H1 (cell line): ENCODE data around the gene SLC66A1. TPM values are rescaled to one million over a fixed set of nuclear protein-coding genes. Genes with fewer than 3 reads are reported as not detected.

Experiments
- BCL11A ChIP-seq, 2 experiments: IDR thresholded peaks; one replicate each; pipeline ENCODE4 v1.6.1; 2011; ENCODE audit warnings: low read depth in 2 of 2, low read length in 2 of 2, mild to moderate bottlenecking in 2 of 2
- GTF2F1 ChIP-seq: IDR thresholded peaks from 2 replicates; pipeline ENCODE4 v1.6.1; 2012; ENCODE audit warnings: low read depth, low read length, improper control_type of control experiment, borderline replicate concordance
- RNF2 ChIP-seq: fragments of 200-900, 300-1000 bp; sonication (generic); IDR thresholded peaks from 2 replicates; pipeline ENCODE4 v1.7.1; 2016; ENCODE audit warnings: borderline replicate concordance, low read depth, mild to moderate bottlenecking, antibody characterized with exemption, low read length; ENCODE audit not compliant: poor library complexity, severe bottlenecking; ENCODE audit errors: missing control alignments
- ZNF274 ChIP-seq: IDR thresholded peaks from 2 replicates; pipeline ENCODE4 v1.7.0; 2012; ENCODE audit warnings: low read length, borderline replicate concordance; ENCODE audit errors: extremely low read depth
- polyA plus RNA-seq, 7 experiments: library from polyadenylated mRNA; depleted of rRNA in 3 of 7; stranded (reverse) in 5 of 7; unstranded in 2 of 7; fragments of >200 nt in 5 of 7; fragments of 200-250 nt in 2 of 7; gene quantifications; 1 replicate in 5 of 7; 2 replicates in 1 of 7; 4 replicates in 1 of 7; pipeline versions ENCODE4 v1.2.1 to v1.2.3, GENCODE V29; 2011 to 2013; ENCODE audit warnings: missing spikeins in 2 of 7, mixed read lengths in 2 of 7
- total RNA-seq: library from RNA; stranded (reverse); fragmentation: NEBNext Ultra II Directional; extraction: Animal tissue kit (Norgen Biotek cat#: 25700); gene quantifications from 2 replicates; pipeline ENCODE4 v1.2.1, GENCODE V29; 2021
- TF ChIP-seq, protein P1 (sequence below): IDR thresholded peaks from 2 replicates; pipeline ENCODE4 v1.6.1; 2012; ENCODE audit warnings: inconsistent platforms
- TF ChIP-seq, protein P2 (sequence below): fragments of 300-600 bp; sonication (generic); IDR thresholded peaks from 2 replicates; pipeline ENCODE4 v1.7.1; 2012; ENCODE audit warnings: low read length, moderate library complexity, mild to moderate bottlenecking, inconsistent platforms; ENCODE audit not compliant: insufficient replicate concordance

Gene SLC66A1
- total and polyA plus RNA-seq, 2 of the 8 experiments (the other 6 are each of a cell fraction or from before 2014, with no cell fraction given) = 16.8 to 27.9 TPM

DNA sequence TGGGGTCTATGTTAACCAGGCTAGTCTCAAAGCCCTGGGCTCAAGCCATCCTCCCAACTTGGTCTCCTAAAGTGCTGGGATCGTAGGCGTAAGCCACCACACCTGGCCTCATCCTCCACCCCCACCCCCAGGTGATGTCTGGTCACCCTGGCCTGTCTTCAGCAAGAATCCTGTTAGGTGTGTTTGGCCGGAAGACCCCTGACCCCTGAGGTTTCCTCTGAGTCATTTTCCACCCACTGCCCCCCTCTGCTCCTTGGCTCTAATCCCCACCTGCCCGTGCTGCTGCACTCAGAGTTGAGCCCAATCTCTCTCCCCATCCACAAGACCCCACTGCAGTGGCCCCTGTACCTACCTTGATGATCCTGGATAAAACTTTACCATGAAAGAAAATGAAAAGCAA is 25.2 kb downstream of the SLC66A1 start (continued):
- no peak for TF ChIP-seq RNF2
- no peak for TF ChIP-seq BCL11A (IDR thresholded peaks at IDR 0.05; ENCODE audit: low read depth in 2 of 2, low read length in 2 of 2)
- TF ChIP-seq, protein P1, sequence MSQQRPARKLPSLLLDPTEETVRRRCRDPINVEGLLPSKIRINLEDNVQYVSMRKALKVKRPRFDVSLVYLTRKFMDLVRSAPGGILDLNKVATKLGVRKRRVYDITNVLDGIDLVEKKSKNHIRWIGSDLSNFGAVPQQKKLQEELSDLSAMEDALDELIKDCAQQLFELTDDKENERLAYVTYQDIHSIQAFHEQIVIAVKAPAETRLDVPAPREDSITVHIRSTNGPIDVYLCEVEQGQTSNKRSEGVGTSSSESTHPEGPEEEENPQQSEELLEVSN = no peak
- TF ChIP-seq, protein P2, sequence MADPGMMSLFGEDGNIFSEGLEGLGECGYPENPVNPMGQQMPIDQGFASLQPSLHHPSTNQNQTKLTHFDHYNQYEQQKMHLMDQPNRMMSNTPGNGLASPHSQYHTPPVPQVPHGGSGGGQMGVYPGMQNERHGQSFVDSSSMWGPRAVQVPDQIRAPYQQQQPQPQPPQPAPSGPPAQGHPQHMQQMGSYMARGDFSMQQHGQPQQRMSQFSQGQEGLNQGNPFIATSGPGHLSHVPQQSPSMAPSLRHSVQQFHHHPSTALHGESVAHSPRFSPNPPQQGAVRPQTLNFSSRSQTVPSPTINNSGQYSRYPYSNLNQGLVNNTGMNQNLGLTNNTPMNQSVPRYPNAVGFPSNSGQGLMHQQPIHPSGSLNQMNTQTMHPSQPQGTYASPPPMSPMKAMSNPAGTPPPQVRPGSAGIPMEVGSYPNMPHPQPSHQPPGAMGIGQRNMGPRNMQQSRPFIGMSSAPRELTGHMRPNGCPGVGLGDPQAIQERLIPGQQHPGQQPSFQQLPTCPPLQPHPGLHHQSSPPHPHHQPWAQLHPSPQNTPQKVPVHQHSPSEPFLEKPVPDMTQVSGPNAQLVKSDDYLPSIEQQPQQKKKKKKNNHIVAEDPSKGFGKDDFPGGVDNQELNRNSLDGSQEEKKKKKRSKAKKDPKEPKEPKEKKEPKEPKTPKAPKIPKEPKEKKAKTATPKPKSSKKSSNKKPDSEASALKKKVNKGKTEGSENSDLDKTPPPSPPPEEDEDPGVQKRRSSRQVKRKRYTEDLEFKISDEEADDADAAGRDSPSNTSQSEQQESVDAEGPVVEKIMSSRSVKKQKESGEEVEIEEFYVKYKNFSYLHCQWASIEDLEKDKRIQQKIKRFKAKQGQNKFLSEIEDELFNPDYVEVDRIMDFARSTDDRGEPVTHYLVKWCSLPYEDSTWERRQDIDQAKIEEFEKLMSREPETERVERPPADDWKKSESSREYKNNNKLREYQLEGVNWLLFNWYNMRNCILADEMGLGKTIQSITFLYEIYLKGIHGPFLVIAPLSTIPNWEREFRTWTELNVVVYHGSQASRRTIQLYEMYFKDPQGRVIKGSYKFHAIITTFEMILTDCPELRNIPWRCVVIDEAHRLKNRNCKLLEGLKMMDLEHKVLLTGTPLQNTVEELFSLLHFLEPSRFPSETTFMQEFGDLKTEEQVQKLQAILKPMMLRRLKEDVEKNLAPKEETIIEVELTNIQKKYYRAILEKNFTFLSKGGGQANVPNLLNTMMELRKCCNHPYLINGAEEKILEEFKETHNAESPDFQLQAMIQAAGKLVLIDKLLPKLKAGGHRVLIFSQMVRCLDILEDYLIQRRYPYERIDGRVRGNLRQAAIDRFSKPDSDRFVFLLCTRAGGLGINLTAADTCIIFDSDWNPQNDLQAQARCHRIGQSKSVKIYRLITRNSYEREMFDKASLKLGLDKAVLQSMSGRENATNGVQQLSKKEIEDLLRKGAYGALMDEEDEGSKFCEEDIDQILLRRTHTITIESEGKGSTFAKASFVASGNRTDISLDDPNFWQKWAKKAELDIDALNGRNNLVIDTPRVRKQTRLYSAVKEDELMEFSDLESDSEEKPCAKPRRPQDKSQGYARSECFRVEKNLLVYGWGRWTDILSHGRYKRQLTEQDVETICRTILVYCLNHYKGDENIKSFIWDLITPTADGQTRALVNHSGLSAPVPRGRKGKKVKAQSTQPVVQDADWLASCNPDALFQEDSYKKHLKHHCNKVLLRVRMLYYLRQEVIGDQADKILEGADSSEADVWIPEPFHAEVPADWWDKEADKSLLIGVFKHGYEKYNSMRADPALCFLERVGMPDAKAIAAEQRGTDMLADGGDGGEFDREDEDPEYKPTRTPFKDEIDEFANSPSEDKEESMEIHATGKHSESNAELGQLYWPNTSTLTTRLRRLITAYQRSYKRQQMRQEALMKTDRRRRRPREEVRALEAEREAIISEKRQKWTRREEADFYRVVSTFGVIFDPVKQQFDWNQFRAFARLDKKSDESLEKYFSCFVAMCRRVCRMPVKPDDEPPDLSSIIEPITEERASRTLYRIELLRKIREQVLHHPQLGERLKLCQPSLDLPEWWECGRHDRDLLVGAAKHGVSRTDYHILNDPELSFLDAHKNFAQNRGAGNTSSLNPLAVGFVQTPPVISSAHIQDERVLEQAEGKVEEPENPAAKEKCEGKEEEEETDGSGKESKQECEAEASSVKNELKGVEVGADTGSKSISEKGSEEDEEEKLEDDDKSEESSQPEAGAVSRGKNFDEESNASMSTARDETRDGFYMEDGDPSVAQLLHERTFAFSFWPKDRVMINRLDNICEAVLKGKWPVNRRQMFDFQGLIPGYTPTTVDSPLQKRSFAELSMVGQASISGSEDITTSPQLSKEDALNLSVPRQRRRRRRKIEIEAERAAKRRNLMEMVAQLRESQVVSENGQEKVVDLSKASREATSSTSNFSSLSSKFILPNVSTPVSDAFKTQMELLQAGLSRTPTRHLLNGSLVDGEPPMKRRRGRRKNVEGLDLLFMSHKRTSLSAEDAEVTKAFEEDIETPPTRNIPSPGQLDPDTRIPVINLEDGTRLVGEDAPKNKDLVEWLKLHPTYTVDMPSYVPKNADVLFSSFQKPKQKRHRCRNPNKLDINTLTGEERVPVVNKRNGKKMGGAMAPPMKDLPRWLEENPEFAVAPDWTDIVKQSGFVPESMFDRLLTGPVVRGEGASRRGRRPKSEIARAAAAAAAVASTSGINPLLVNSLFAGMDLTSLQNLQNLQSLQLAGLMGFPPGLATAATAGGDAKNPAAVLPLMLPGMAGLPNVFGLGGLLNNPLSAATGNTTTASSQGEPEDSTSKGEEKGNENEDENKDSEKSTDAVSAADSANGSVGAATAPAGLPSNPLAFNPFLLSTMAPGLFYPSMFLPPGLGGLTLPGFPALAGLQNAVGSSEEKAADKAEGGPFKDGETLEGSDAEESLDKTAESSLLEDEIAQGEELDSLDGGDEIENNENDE = no peak
- TF ChIP-seq ZNF274 = no peak
- TF ChIP-seq GTF2F1 = no peak
